Keratinocyte (primary cell): ENCODE measurements around the gene MAML2. TPM values are rescaled to one million over a fixed set of nuclear protein-coding genes. Genes with fewer than 3 reads are reported as not detected.

Experiments used
- DNase-seq: peaks from one replicate; pipeline ENCODE4 v3.0.0-alpha.2; 2011; ENCODE audit warnings: low read depth, missing footprints, low spot score
- FAIRE-seq: peaks from 2 replicates; lab custom pipeline; 2011; peaks lifted over from hg19 to GRCh38; lab: Jason Lieb, UNC
- H2AFZ ChIP-seq: 2 replicates; pipeline ENCODE4 v1.6.0; 2012; ENCODE audit warnings: low read length, control low read depth, inconsistent platforms; ENCODE audit not compliant: control insufficient read depth
- H3K27ac ChIP-seq: 2 replicates; pipeline ENCODE4 v1.5.1; 2011; ENCODE audit warnings: low read length; ENCODE audit not compliant: control insufficient read depth, insufficient read depth
- H3K27me3 ChIP-seq: 3 replicates; pipeline ENCODE4 v1.6.0; 2011; ENCODE audit warnings: low read length; ENCODE audit not compliant: control insufficient read depth, insufficient read depth; ENCODE audit errors: extremely low read depth
- H3K36me3 ChIP-seq, 2 experiments: 2 replicates in 1 of 2; 3 replicates in 1 of 2; pipeline ENCODE4 v1.5.1; 2011; ENCODE audit warnings: low read length in 2 of 2, mild to moderate bottlenecking in 1 of 2; ENCODE audit not compliant: control insufficient read depth in 2 of 2, insufficient read depth in 2 of 2; ENCODE audit errors: extremely low read depth in 1 of 2
- H3K4me1 ChIP-seq: 3 replicates; pipeline ENCODE4 v1.5.1; 2011; ENCODE audit warnings: low read length; ENCODE audit not compliant: control insufficient read depth, insufficient read depth; ENCODE audit errors: extremely low read depth
- H3K4me2 ChIP-seq: 3 replicates; pipeline ENCODE4 v1.6.0; 2011; ENCODE audit warnings: low read depth, low read length; ENCODE audit not compliant: control insufficient read depth, insufficient read depth; ENCODE audit errors: extremely low read depth
- H3K4me3 ChIP-seq, 3 experiments: fragments of 200-600 bp in 1 of 3; sonication (generic) in 1 of 3; 2 replicates in 2 of 3; 3 replicates in 1 of 3; pipeline ENCODE4 v1.5.1; 2011 to 2016; ENCODE audit warnings: low read length in 3 of 3, mild to moderate bottlenecking in 3 of 3, control low read depth in 2 of 3, inconsistent platforms in 1 of 3, low read depth in 1 of 3, mixed read lengths in 1 of 3, mixed run types in 1 of 3, moderate library complexity in 1 of 3; ENCODE audit not compliant: control insufficient read depth in 2 of 3, insufficient read depth in 2 of 3; ENCODE audit errors: extremely low read depth in 1 of 3
- H3K79me2 ChIP-seq: 2 replicates; pipeline ENCODE4 v1.6.0; 2012; ENCODE audit warnings: low read length; ENCODE audit not compliant: control insufficient read depth, insufficient read depth
- H3K9ac ChIP-seq: 3 replicates; pipeline ENCODE4 v1.6.0; 2011; ENCODE audit warnings: low read length; ENCODE audit not compliant: control insufficient read depth, insufficient read depth; ENCODE audit errors: extremely low read depth
- H3K9me1 ChIP-seq: 3 replicates; pipeline ENCODE4 v1.6.0; 2011; ENCODE audit warnings: low read length; ENCODE audit not compliant: control insufficient read depth, insufficient read depth; ENCODE audit errors: extremely low read depth
- H3K9me3 ChIP-seq: 2 replicates; pipeline ENCODE4 v1.5.1; 2012; ENCODE audit warnings: low read depth, low read length; ENCODE audit not compliant: control insufficient read depth
- H4K20me1 ChIP-seq: 3 replicates; pipeline ENCODE4 v1.6.0; 2011; ENCODE audit warnings: low read length; ENCODE audit not compliant: control insufficient read depth, insufficient read depth; ENCODE audit errors: extremely low read depth
- CTCF ChIP-seq, 3 experiments: IDR thresholded peaks in 1 of 3; conservative IDR thresholded peaks in 1 of 3; optimal IDR thresholded peaks in 1 of 3; 2 replicates in 2 of 3; 3 replicates in 1 of 3; pipeline versions ENCODE3 to v1.5.1; 2011; ENCODE audit warnings: low read length in 3 of 3, mild to moderate bottlenecking in 3 of 3, moderate library complexity in 2 of 3, control low read depth in 1 of 3, inconsistent platforms in 1 of 3; ENCODE audit not compliant: insufficient read depth in 2 of 3; ENCODE audit errors: extremely low read depth in 1 of 3
- EZH2 ChIP-seq: IDR thresholded peaks from one replicate; pipeline ENCODE4 v1.6.1; 2012; ENCODE audit warnings: inconsistent platforms, mild to moderate bottlenecking, low read length, moderate library complexity
- dilution Hi-C: fragments of 300-500 bp; cut with MboI; formaldehyde crosslinking; loops from one replicate; pipeline ENCODE4 v1.7.0; 2020; ENCODE audit warnings: low sequenced_read_pairs; ENCODE audit not compliant: extremely low pct_ligation_motif_present
- polyA plus RNA-seq, 5 experiments: library from polyadenylated mRNA; depleted of rRNA in 3 of 5; stranded (reverse) in 3 of 5; stranded (forward) in 1 of 5; unstranded in 1 of 5; fragments of >200 nt; gene quantifications; 1 replicate in 1 of 5; 2 replicates in 3 of 5; 3 replicates in 1 of 5; pipeline versions ENCODE4 v1.2.1 to v1.2.3, GENCODE V29; 2011 to 2012; ENCODE audit warnings: missing spikeins in 2 of 5, low read depth in 1 of 5, low replicate concordance in 1 of 5

The MAML2 gene
- polyA plus RNA-seq, 1 donor (not counting 4 experiments of a cell fraction or from before 2014, with no cell fraction given), result 4.2 TPM

GRCh38 chr11:96154802-96155520 is 188.0 kb downstream of the MAML2 start:
- Histone ChIP-seq H3K4me2 (peak overlapping the region; percentile 66), H3K9ac (peak overlapping the region; percentile 64), H3K4me3 (no peak overlapping the region), H4K20me1 (no peaks in the 10 kb centered on the region), H3K9me3 (no peaks in the 10 kb centered on the region), H3K36me3 (no peaks in the 10 kb centered on the region), H3K27me3 (no peaks in the 10 kb centered on the region), H3K79me2 (no peaks in the 10 kb centered on the region), H3K27ac (peak overlapping the region; percentile 89), H2AFZ (peak overlapping the region; percentile 85), H3K4me1 (peaks cover 46% of the 10 kb centered on the region), H3K9me1 (peaks cover 4% of the 10 kb centered on the region)
- no peak for FAIRE-seq
- dilution Hi-C loops, result no loop called here
- DNase-seq, result no peak
- TF ChIP-seq CTCF (optimal IDR thresholded peaks at IDR 0.05 in 1 of 3, IDR thresholded peaks at IDR 0.05 in 1 of 3, conservative IDR thresholded peaks at IDR 0.05 in 1 of 3; ENCODE audit: extremely low read depth in 1 of 3, insufficient read depth in 2 of 3, low read length in 3 of 3), result no peak
- TF ChIP-seq EZH2, result no peak

- dilution Hi-C loops, result no loop called here
- Histone ChIP-seq H3K36me3 (no peaks in the 10 kb centered on the region), H3K4me3 (no peak overlapping the region), H4K20me1 (no peaks in the 10 kb centered on the region), H3K79me2 (no peaks in the 10 kb centered on the region), H3K27ac (no peak overlapping the region), H3K9me1 (peaks cover 4% of the 10 kb centered on the region), H2AFZ (no peak overlapping the region), H3K4me1 (peaks cover 61% of the 10 kb centered on the region), H3K27me3 (no peaks in the 10 kb centered on the region), H3K4me2 (no peak overlapping the region), H3K9me3 (no peaks in the 10 kb centered on the region), H3K9ac (no peak overlapping the region)
- FAIRE-seq (no peak), DNase-seq (no peak)
- no peak for TF ChIP-seq CTCF (optimal IDR thresholded peaks at IDR 0.05 in 1 of 3, IDR thresholded peaks at IDR 0.05 in 1 of 3, conservative IDR thresholded peaks at IDR 0.05 in 1 of 3; ENCODE audit: extremely low read depth in 1 of 3, insufficient read depth in 2 of 3, low read length in 3 of 3)
- TF ChIP-seq EZH2, result no peak
These were observed 190.4 kb downstream of the MAML2 start for GRCh38 chr11:96152623-96153022.
